GM23338 (cell line): ENCODE data around the gene SLC9A4. TPM values are rescaled to one million over a fixed set of nuclear protein-coding genes. Genes with fewer than 3 reads are reported as not detected.

Experiments used
- ATAC-seq: fragments of 200-7000 bp; cut with Tn5 transposase; 3 replicates; pipeline ENCODE4 v1.9.1; 2020
- DNase-seq: peaks from one replicate; pipeline ENCODE4 v3.0.0-alpha.2; 2015; ENCODE audit warnings: low spot score
- H2AFZ ChIP-seq: fragments of 200-600 bp; sonication (generic); 2 replicates; pipeline ENCODE4 v1.8.0; 2016; ENCODE audit warnings: antibody characterized with exemption, mild to moderate bottlenecking, moderate library complexity
- H3F3A ChIP-seq: fragments of 200-600 bp; sonication (generic); replicated peaks from 2 replicates; pipeline ENCODE4 v1.8.0; 2017; ENCODE audit warnings: antibody characterized with exemption, mixed run types, low read depth
- H3K27ac ChIP-seq: fragments of 200-600 bp; sonication (generic); 2 replicates; pipeline ENCODE4 v1.6.1; 2016; ENCODE audit warnings: low read depth
- H3K27me3 ChIP-seq: fragments of 200-600 bp; sonication (generic); 2 replicates; pipeline ENCODE4 v1.8.0; 2016; ENCODE audit warnings: mild to moderate bottlenecking, mixed run types, moderate library complexity; ENCODE audit not compliant: insufficient read depth
- H3K36me3 ChIP-seq: fragments of 200-600 bp; sonication (generic); 2 replicates; pipeline ENCODE4 v1.8.0; 2016; ENCODE audit warnings: mild to moderate bottlenecking; ENCODE audit not compliant: insufficient read depth
- H3K4me1 ChIP-seq: fragments of 200-600 bp; sonication (generic); 2 replicates; pipeline ENCODE4 v1.8.0; 2016; ENCODE audit warnings: mild to moderate bottlenecking, moderate library complexity; ENCODE audit not compliant: insufficient read depth
- H3K4me2 ChIP-seq: fragments of 200-600 bp; sonication (generic); 2 replicates; pipeline ENCODE4 v1.7.1; 2017; ENCODE audit warnings: mixed run types
- H3K4me3 ChIP-seq: fragments of 200-600 bp; sonication (generic); 2 replicates; pipeline ENCODE4 v1.6.1; 2016; ENCODE audit warnings: mixed run types
- H3K79me2 ChIP-seq: fragments of 200-600 bp; sonication (generic); replicated peaks from 2 replicates; pipeline ENCODE4 v1.8.0; 2017; ENCODE audit warnings: mild to moderate bottlenecking; ENCODE audit not compliant: insufficient read depth
- H3K9me2 ChIP-seq: fragments of 200-600 bp; sonication (generic); 2 replicates; pipeline ENCODE4 v1.8.0; 2017; ENCODE audit not compliant: insufficient read depth
- H4K20me1 ChIP-seq: fragments of 200-600 bp; sonication (generic); replicated peaks from 2 replicates; pipeline ENCODE4 v1.8.0; 2017; ENCODE audit warnings: mild to moderate bottlenecking; ENCODE audit not compliant: insufficient read depth
- H3K27ac Mint-ChIP-seq: 2 replicates; pipeline ENCODE4 v1.8.0; 2020; ENCODE audit warnings: inconsistent platforms, mild to moderate bottlenecking, moderate library complexity, mixed read lengths
- H3K27me3 Mint-ChIP-seq: 3 replicates; pipeline ENCODE4 v1.8.0; 2022; ENCODE audit warnings: low read depth, mild to moderate bottlenecking, moderate library complexity, mixed read lengths, inconsistent platforms; ENCODE audit not compliant: insufficient read depth, poor library complexity
- H3K36me3 Mint-ChIP-seq: 3 replicates; pipeline ENCODE4 v1.8.0; 2021; ENCODE audit warnings: low read depth, mild to moderate bottlenecking, inconsistent platforms, moderate library complexity, mixed read lengths
- H3K4me1 Mint-ChIP-seq: 3 replicates; pipeline ENCODE4 v1.8.0; 2020; ENCODE audit warnings: mild to moderate bottlenecking, inconsistent platforms, mixed read lengths
- H3K4me3 Mint-ChIP-seq: 3 replicates; pipeline ENCODE4 v1.8.0; 2021; ENCODE audit warnings: moderate library complexity, mild to moderate bottlenecking, inconsistent platforms, mixed read lengths
- H3K9me3 Mint-ChIP-seq: 3 replicates; pipeline ENCODE4 v1.8.0; 2020; ENCODE audit warnings: moderate library complexity, mild to moderate bottlenecking, inconsistent platforms, mixed read lengths
- CREB1 ChIP-seq: fragments of 250-450 bp; sonication (Bioruptor Pico); IDR thresholded peaks from 2 replicates; pipeline ENCODE4 v1.5.0; 2020; ENCODE audit warnings: low read depth, mild to moderate bottlenecking, moderate library complexity
- ETS1 ChIP-seq: IDR thresholded peaks from 2 replicates; pipeline ENCODE4 v1.6.1; 2016; ENCODE audit warnings: antibody characterized with exemption
- EZH2 ChIP-seq: fragments of 200-600 bp; sonication (generic); IDR thresholded peaks from one replicate; pipeline ENCODE4 v1.8.0; 2017; ENCODE audit warnings: antibody characterized with exemption, mild to moderate bottlenecking, low read depth; ENCODE audit not compliant: unreplicated experiment
- EZH2phosphoT487 ChIP-seq: fragments of 200-600 bp; sonication (generic); IDR thresholded peaks from one replicate; pipeline ENCODE4 v1.8.1; 2018; ENCODE audit warnings: antibody characterized with exemption; ENCODE audit not compliant: unreplicated experiment
- JUNB ChIP-seq: IDR thresholded peaks from one replicate; pipeline ENCODE4 v1.6.1; 2016; ENCODE audit warnings: antibody characterized with exemption; ENCODE audit not compliant: unreplicated experiment
- NANOG ChIP-seq: IDR thresholded peaks from 2 replicates; pipeline ENCODE4 v1.6.1; 2016; ENCODE audit warnings: antibody characterized with exemption, borderline replicate concordance
- POLR2AphosphoS5 ChIP-seq: IDR thresholded peaks from 2 replicates; pipeline ENCODE4 v1.6.1; 2016; ENCODE audit warnings: antibody characterized with exemption, low read depth
- STAT1 ChIP-seq: IDR thresholded peaks from one replicate; pipeline ENCODE4 v1.6.1; 2016; ENCODE audit warnings: antibody characterized with exemption; ENCODE audit not compliant: unreplicated experiment
- ZNF114 ChIP-seq: fragments of 250-450 bp; sonication (Bioruptor Pico); IDR thresholded peaks from 2 replicates; pipeline ENCODE4 v1.5.0; 2020; ENCODE audit warnings: mild to moderate bottlenecking, moderate library complexity
- polyA plus RNA-seq: library from polyadenylated mRNA; unstranded; fragments of >200 nt; fragmentation: Nextera tagmentation; extraction: Ambion mirVana; gene quantifications from 2 replicates; pipeline ENCODE4 v1.2.1, GENCODE V29; 2016
- total RNA-seq: library from RNA; depleted of rRNA; stranded (reverse); fragments of >200 nt; shearing (Covaris generic); gene quantifications from 2 replicates; pipeline ENCODE4 v1.2.3, GENCODE V29; 2014
- TF ChIP-seq, protein P1 (sequence below), 2 experiments: fragments of 200-600 bp in 1 of 2; sonication (generic) in 1 of 2; conservative IDR thresholded peaks; 2 replicates each; pipeline versions ENCODE4 v1.5.1 to v1.6.1; 2016 to 2017; ENCODE audit warnings: antibody characterized with exemption in 2 of 2, low read depth in 2 of 2, mild to moderate bottlenecking in 2 of 2, moderate library complexity in 1 of 2
- TF ChIP-seq, protein P2 (sequence below): IDR thresholded peaks from one replicate; pipeline ENCODE4 v1.6.1; 2018; ENCODE audit warnings: antibody characterized with exemption; ENCODE audit not compliant: unreplicated experiment

Gene SLC9A4
- total and polyA plus RNA-seq, 2 experiments from 2014 or later, result not detected

DNA sequence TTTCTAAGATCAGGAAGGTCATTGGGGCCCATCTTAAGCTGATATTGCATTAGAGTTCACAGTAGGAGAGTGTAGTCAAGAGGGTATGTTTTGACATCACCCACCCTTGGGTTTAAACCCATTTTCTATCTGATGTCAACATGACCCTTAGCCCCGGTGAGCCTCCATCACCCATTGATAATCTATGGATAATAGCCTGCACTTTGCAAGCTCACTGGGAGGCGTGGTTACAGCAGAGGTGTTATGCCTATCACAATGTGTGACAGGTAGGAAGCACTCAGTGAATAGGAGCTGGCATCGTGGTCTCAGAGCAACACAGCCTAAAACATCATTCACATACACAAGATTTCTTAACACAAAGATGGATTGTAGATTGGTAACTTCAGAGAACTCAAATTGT, 28.8 kb upstream of the SLC9A4 start:
- no peak overlapping the region for H3K4me2 ChIP-seq
- Mint-ChIP-seq H3K4me3 (no peak overlapping the region), H3K9me3 (no peaks in the 10 kb centered on the region; the same call in 2 of the 3 replicates), H3K4me1 (no peaks in the 10 kb centered on the region), H3K27ac (no peak overlapping the region), H3K27me3 (no peaks in the 10 kb centered on the region), H3K36me3 (no peaks in the 10 kb centered on the region)
- ATAC-seq, result no peak
- H3K9me2 ChIP-seq, result 0 out of 2 replicates have a peak, but pooled peaks cover 5% of the 10 kb centered on the region
- H3K4me3 ChIP-seq, result no peak overlapping the region
- no peak overlapping the region for H3K27ac ChIP-seq
- TF ChIP-seq, protein P1, sequence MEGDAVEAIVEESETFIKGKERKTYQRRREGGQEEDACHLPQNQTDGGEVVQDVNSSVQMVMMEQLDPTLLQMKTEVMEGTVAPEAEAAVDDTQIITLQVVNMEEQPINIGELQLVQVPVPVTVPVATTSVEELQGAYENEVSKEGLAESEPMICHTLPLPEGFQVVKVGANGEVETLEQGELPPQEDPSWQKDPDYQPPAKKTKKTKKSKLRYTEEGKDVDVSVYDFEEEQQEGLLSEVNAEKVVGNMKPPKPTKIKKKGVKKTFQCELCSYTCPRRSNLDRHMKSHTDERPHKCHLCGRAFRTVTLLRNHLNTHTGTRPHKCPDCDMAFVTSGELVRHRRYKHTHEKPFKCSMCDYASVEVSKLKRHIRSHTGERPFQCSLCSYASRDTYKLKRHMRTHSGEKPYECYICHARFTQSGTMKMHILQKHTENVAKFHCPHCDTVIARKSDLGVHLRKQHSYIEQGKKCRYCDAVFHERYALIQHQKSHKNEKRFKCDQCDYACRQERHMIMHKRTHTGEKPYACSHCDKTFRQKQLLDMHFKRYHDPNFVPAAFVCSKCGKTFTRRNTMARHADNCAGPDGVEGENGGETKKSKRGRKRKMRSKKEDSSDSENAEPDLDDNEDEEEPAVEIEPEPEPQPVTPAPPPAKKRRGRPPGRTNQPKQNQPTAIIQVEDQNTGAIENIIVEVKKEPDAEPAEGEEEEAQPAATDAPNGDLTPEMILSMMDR (conservative IDR thresholded peaks at IDR 0.05; ENCODE audit: low read depth in 2 of 2), result no peak
- H3K36me3 ChIP-seq, result no peaks in the 10 kb centered on the region
- H4K20me1 ChIP-seq, result no peaks in the 10 kb centered on the region
- no peaks in the 10 kb centered on the region for H3K79me2 ChIP-seq
- H3K4me1 ChIP-seq, result no peaks in the 10 kb centered on the region
- H3F3A ChIP-seq, result no peaks in the 10 kb centered on the region
- H2AFZ ChIP-seq, result no peak overlapping the region
- no peak for DNase-seq
- no peaks in the 10 kb centered on the region for H3K27me3 ChIP-seq

DNA sequence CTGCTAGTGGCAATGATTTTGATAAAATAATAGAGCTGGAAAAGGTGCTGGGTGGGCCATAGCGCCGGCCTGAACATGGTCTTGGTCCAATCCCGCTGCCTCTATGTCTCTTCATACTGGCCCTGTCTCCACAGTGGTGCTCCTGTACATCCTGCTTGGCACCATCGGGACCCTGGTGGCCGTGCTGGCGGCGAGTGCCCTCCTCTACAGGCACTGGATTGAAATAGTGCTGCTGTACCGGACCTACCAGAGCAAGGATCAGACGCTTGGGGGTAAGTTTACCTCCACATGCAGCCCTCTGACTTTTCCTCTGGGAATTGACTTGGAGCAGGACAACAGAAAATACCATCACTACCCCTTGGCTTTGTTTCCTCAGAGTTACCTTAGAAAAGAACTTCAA, 26.1 kb upstream of the SLC9A4 start:
- no peaks in the 10 kb centered on the region for H3K9me2 ChIP-seq
- no peak overlapping the region for H3K4me3 ChIP-seq
- DNase-seq, result no peak
- TF ChIP-seq NANOG (no peak), EZH2phosphoT487 (no peak), ZNF114 (no peak), STAT1 (no peak), EZH2 (no peak), JUNB (no peak), POLR2AphosphoS5 (no peak), ETS1 (no peak), CREB1 (CRISPR knock-in tag) (no peak)
- TF ChIP-seq, protein P1 (conservative IDR thresholded peaks at IDR 0.05; ENCODE audit: low read depth in 2 of 2), result no peak
- TF ChIP-seq, protein P2, sequence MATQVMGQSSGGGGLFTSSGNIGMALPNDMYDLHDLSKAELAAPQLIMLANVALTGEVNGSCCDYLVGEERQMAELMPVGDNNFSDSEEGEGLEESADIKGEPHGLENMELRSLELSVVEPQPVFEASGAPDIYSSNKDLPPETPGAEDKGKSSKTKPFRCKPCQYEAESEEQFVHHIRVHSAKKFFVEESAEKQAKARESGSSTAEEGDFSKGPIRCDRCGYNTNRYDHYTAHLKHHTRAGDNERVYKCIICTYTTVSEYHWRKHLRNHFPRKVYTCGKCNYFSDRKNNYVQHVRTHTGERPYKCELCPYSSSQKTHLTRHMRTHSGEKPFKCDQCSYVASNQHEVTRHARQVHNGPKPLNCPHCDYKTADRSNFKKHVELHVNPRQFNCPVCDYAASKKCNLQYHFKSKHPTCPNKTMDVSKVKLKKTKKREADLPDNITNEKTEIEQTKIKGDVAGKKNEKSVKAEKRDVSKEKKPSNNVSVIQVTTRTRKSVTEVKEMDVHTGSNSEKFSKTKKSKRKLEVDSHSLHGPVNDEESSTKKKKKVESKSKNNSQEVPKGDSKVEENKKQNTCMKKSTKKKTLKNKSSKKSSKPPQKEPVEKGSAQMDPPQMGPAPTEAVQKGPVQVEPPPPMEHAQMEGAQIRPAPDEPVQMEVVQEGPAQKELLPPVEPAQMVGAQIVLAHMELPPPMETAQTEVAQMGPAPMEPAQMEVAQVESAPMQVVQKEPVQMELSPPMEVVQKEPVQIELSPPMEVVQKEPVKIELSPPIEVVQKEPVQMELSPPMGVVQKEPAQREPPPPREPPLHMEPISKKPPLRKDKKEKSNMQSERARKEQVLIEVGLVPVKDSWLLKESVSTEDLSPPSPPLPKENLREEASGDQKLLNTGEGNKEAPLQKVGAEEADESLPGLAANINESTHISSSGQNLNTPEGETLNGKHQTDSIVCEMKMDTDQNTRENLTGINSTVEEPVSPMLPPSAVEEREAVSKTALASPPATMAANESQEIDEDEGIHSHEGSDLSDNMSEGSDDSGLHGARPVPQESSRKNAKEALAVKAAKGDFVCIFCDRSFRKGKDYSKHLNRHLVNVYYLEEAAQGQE, result no peak
- no peaks in the 10 kb centered on the region for H3K36me3 ChIP-seq
- no peak overlapping the region for H2AFZ ChIP-seq
- no peaks in the 10 kb centered on the region for H3F3A ChIP-seq
- H3K4me1 ChIP-seq, result no peaks in the 10 kb centered on the region
- H3K4me2 ChIP-seq, result no peak overlapping the region
- Mint-ChIP-seq H3K36me3 (no peaks in the 10 kb centered on the region), H3K4me3 (no peak overlapping the region), H3K27me3 (no peaks in the 10 kb centered on the region), H3K9me3 (no peaks in the 10 kb centered on the region; the same call in 2 of the 3 replicates), H3K27ac (no peak overlapping the region), H3K4me1 (no peaks in the 10 kb centered on the region)
- no peaks in the 10 kb centered on the region for H3K79me2 ChIP-seq
- H4K20me1 ChIP-seq, result no peaks in the 10 kb centered on the region
- H3K27ac ChIP-seq, result no peak overlapping the region
- ATAC-seq, result no peak
- H3K27me3 ChIP-seq, result no peaks in the 10 kb centered on the region
